ENCODE data around the gene SLC4A8. TPM values are rescaled to one million over a fixed set of nuclear protein-coding genes. Genes with fewer than 3 reads are reported as not detected.

The SLC4A8 gene
- total and polyA plus RNA-seq, 2 donors (not counting 3 experiments of a cell fraction or from before 2014, with no cell fraction given): 4.7 to 9.7 TPM

- CTCF ChIA-PET: interaction anchor here (2.4 kb wide), 1 partner anchor 21 kb away, joined by 6 read pairs; no protein-coding TSS in a partner anchor
- no peaks in the 10 kb centered on the region for H3K27me3 ChIP-seq (ENCODE audit: control insufficient read depth in 2 of 2, insufficient read depth in 2 of 2, low read length in 2 of 2)
- intact Hi-C loops (cut with micrococcal nuclease): no loop called here
- no peaks in the 10 kb centered on the region for H3K9me1 ChIP-seq (replicated peaks; ENCODE audit: control insufficient read depth, extremely low read depth, insufficient read depth, low read length)
- no peaks in the 10 kb centered on the region for H3K36me3 ChIP-seq (ENCODE audit: control insufficient read depth in 2 of 2, extremely low read depth in 1 of 2, insufficient read depth in 2 of 2, low read length in 2 of 2)
- FAIRE-seq: no peak
- H3K79me2 ChIP-seq (ENCODE audit: control insufficient read depth, insufficient read depth, low read length): peaks cover 5% of the 10 kb centered on the region
- H3K4me2 ChIP-seq (ENCODE audit: insufficient read depth, low read length): no peak overlapping the region
- no peak overlapping the region for H2AFZ ChIP-seq (ENCODE audit: low read depth, low read length)
- no TSS peak for BruUV-seq (replicated peaks)
- H3K4me3 ChIP-seq (replicated peaks in 1 of 3; ENCODE audit: insufficient read depth in 1 of 3, low read depth in 1 of 3, low read length in 3 of 3): no peak overlapping the region
- H3K9ac ChIP-seq (replicated peaks; ENCODE audit: extremely low read depth, insufficient read depth, low read length): no peak overlapping the region
- H4K20me1 ChIP-seq (replicated peaks; ENCODE audit: control insufficient read depth, extremely low read depth, insufficient read depth, low read length): no peaks in the 10 kb centered on the region
- TF ChIP-seq JUN (IDR thresholded peaks at IDR 0.05; ENCODE audit: borderline replicate concordance, insufficient read depth, insufficient read length, low read depth) (no peak), CTCF (IDR thresholded peaks at IDR 0.05; ENCODE audit: extremely low read depth in 1 of 2, insufficient read depth in 1 of 2, low read depth in 1 of 2, low read length in 2 of 2) (no peak), POLR2A (IDR thresholded peaks at IDR 0.05; ENCODE audit: low read depth, low read length) (no peak), EZH2 (IDR thresholded peaks at IDR 0.05; ENCODE audit: borderline replicate concordance, low read depth, low read length, severe bottlenecking) (no peak), FOS (IDR thresholded peaks at IDR 0.05; ENCODE audit: borderline replicate concordance, insufficient read depth, low read length) (no peak), MYC (IDR thresholded peaks at IDR 0.05; ENCODE audit: low read depth, low read length) (no peak)
- TF ChIP-seq, protein P1, sequence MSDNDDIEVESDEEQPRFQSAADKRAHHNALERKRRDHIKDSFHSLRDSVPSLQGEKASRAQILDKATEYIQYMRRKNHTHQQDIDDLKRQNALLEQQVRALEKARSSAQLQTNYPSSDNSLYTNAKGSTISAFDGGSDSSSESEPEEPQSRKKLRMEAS (IDR thresholded peaks at IDR 0.05; ENCODE audit: insufficient read depth, insufficient read length): no peak
- POLR2A ChIA-PET: no interaction called here
- H3K9me3 ChIP-seq (replicated peaks; ENCODE audit: control insufficient read depth, insufficient read depth, low read length): no peaks in the 10 kb centered on the region
- no peak for DNase-seq (ENCODE audit: low read depth, low spot score)
- H3K4me1 ChIP-seq (ENCODE audit: control insufficient read depth, extremely low read depth, insufficient read depth, low read length): peaks cover 34% of the 10 kb centered on the region
- dilution Hi-C loops (cut with MboI; ENCODE audit: extremely low pct_ligation_motif_present, low sequenced_read_pairs): no loop called here
- no peak overlapping the region for H3K27ac ChIP-seq (ENCODE audit: insufficient read depth, low read depth, low read length)
Measured at GRCh38 chr12:51397670-51398069, 27.0 kb upstream of the SLC4A8 start.
